Measurements from ENCODE around the gene SLC46A2.
A peak's percentile ranks its signal among the peaks of the same experiment; 100 is the strongest.

SLC46A2 gene

GRCh38 chr9:112886351-112886750 lies 4.3 kb downstream of the SLC46A2 start:
- no peak for DNase-seq (ENCODE audit: low read depth in 2 of 2)

GRCh38 chr9:112885324-112885723 lies 5.4 kb downstream of the SLC46A2 start:
- no peak for DNase-seq (ENCODE audit: low read depth in 2 of 2)

- no peak for DNase-seq (ENCODE audit: low read depth in 2 of 2)
Measured at GRCh38 chr9:112884721-112885120, 6.0 kb downstream of the SLC46A2 start.

- DNase-seq (ENCODE audit: low read depth in 2 of 2), result no peak
Measured at GRCh38 chr9:112884101-112884500, 6.6 kb downstream of the SLC46A2 start.

- no peak for DNase-seq (ENCODE audit: low read depth in 2 of 2)
Measured at GRCh38 chr9:112881331-112881730, 9.3 kb downstream of the SLC46A2 start.

GRCh38 chr9:112880650-112881049 lies 10.0 kb downstream of the SLC46A2 start:
- DNase-seq (ENCODE audit: low read depth in 2 of 2), result no peak

- no peak for DNase-seq (ENCODE audit: low read depth in 2 of 2)
Measured at GRCh38 chr9:112878752-112879151, 11.9 kb downstream of the SLC46A2 start.

- DNase-seq (ENCODE audit: low read depth in 2 of 2), result no peak
Measured at GRCh38 chr9:112873773-112874405, 16.8 kb downstream of the SLC46A2 start.

GRCh38 chr9:112872019-112872418 lies 18.7 kb downstream of the SLC46A2 start:
- no peak for DNase-seq (ENCODE audit: low read depth in 2 of 2)

GRCh38 chr9:112870556-112870955 lies 20.1 kb downstream of the SLC46A2 start:
- DNase-seq (ENCODE audit: low read depth in 2 of 2), result no peak

GRCh38 chr9:112869917-112870316 lies 20.8 kb downstream of the SLC46A2 start:
- no peak for DNase-seq (ENCODE audit: low read depth in 2 of 2)

GRCh38 chr9:112869041-112869529 lies 21.6 kb downstream of the SLC46A2 start:
- no peak for DNase-seq (ENCODE audit: low read depth in 2 of 2)

GRCh38 chr9:112868461-112868860 lies 22.2 kb downstream of the SLC46A2 start:
- no peak for DNase-seq (ENCODE audit: low read depth in 2 of 2)

- DNase-seq (ENCODE audit: low read depth in 2 of 2), result peak; percentile 5 to 31
Measured at GRCh38 chr9:112867275-112867991, 23.2 kb downstream of the SLC46A2 start.

- no peak for DNase-seq (ENCODE audit: low read depth in 2 of 2)
Measured at GRCh38 chr9:112866662-112867274, 23.9 kb downstream of the SLC46A2 start.

- no peak for DNase-seq (ENCODE audit: low read depth in 2 of 2)
Measured at GRCh38 chr9:112864982-112865381, 25.7 kb downstream of the SLC46A2 start.

GRCh38 chr9:112864403-112864802 lies 26.3 kb downstream of the SLC46A2 start:
- no peak for DNase-seq (ENCODE audit: low read depth in 2 of 2)

GRCh38 chr9:112863746-112864145 lies 26.9 kb downstream of the SLC46A2 start:
- no peak for DNase-seq (ENCODE audit: low read depth in 2 of 2)

- DNase-seq (ENCODE audit: low read depth in 2 of 2), result no peak
Measured at GRCh38 chr9:112863214-112863613, 27.5 kb downstream of the SLC46A2 start.

GRCh38 chr9:112861638-112862555 lies 28.8 kb downstream of the SLC46A2 start:
- no peak for DNase-seq (ENCODE audit: low read depth in 2 of 2)

- no peak for DNase-seq (ENCODE audit: low read depth in 2 of 2)
Measured at GRCh38 chr9:112861155-112861554, 29.5 kb downstream of the SLC46A2 start.

- DNase-seq (ENCODE audit: low read depth in 2 of 2), result no peak
Measured at GRCh38 chr9:112860451-112860850, 30.2 kb downstream of the SLC46A2 start.

Measured in stimulated activated CD4-positive, alpha-beta T cell treated with anti-CD3 and anti-CD28 coated beads, Interleukin-15, amount 100 ng/mL, for 48 hours (primary cell).